K562 (cell line): ENCODE measurements around the gene CSKMT. TPM values are rescaled to one million over a fixed set of nuclear protein-coding genes. Genes with fewer than 3 reads are reported as not detected.

Source experiments
- BRF1 ChIP-seq: IDR thresholded peaks from 3 replicates; pipeline ENCODE4 v1.6.1; 2011; ENCODE audit warnings: borderline replicate concordance, mild to moderate bottlenecking; ENCODE audit not compliant: insufficient read length; ENCODE audit errors: extremely low read depth
- CCNT2 ChIP-seq: IDR thresholded peaks from 2 replicates; pipeline ENCODE4 v1.6.1; 2011; ENCODE audit warnings: borderline replicate concordance, low read depth, mild to moderate bottlenecking, moderate library complexity, mixed read lengths, low read length; ENCODE audit not compliant: insufficient read length; ENCODE audit errors: extremely low read depth
- CEBPG ChIP-seq, 3 experiments: fragments of 200-800 bp in 1 of 3; sonication (Bioruptor generic) in 1 of 3; sonication (generic) in 1 of 3; formaldehyde crosslinking in 1 of 3; IDR thresholded peaks in 2 of 3; conservative IDR thresholded peaks in 1 of 3; 2 replicates each; pipeline versions ENCODE4 v1.6.1 to v1.8.0; 2016 to 2022; ENCODE audit warnings: missing compliant biosample characterization in 2 of 3, missing genetic modification characterization in 2 of 3, mild to moderate bottlenecking in 1 of 3, missing genetic modification reagents in 1 of 3
- ELF1 ChIP-seq: fragments of 200-800 bp; sonication (Bioruptor generic); IDR thresholded peaks from 2 replicates; pipeline ENCODE4 v1.6.1; 2016; ENCODE audit warnings: missing genetic modification characterization, missing compliant biosample characterization
- GTF2E2 ChIP-seq: fragments of 200-800 bp; sonication (Bioruptor generic); IDR thresholded peaks from 2 replicates; pipeline ENCODE4 v1.6.1; 2016; ENCODE audit warnings: missing genetic modification characterization, missing compliant biosample characterization
- HNRNPLL ChIP-seq: fragments of 200-400 bp; formaldehyde crosslinking; IDR thresholded peaks from 2 replicates; pipeline ENCODE4 v1.6.1; 2017; ENCODE audit warnings: low read length, low read depth, mild to moderate bottlenecking; ENCODE audit not compliant: poor library complexity, severe bottlenecking
- JUNB ChIP-seq: fragments of 450-650 bp; formaldehyde crosslinking; conservative IDR thresholded peaks from 2 replicates; pipeline ENCODE4 v1.4.0; 2020; ENCODE audit warnings: mild to moderate bottlenecking
- JUND ChIP-seq, 2 experiments: IDR thresholded peaks; 2 replicates in 1 of 2; 3 replicates in 1 of 2; pipeline ENCODE4 v1.6.1; 2011; ENCODE audit warnings: borderline replicate concordance in 2 of 2, low read depth in 2 of 2, low read length in 2 of 2, improper control_type of control experiment in 1 of 2, missing biosample characterization in 1 of 2, missing genetic modification characterization in 1 of 2, missing genetic modification reagents in 1 of 2
- MBD2 ChIP-seq: sonication (generic); IDR thresholded peaks from 2 replicates; pipeline ENCODE4 v1.6.1; 2016; ENCODE audit warnings: low read depth, borderline replicate concordance
- MITF ChIP-seq: IDR thresholded peaks from 2 replicates; pipeline ENCODE4 v1.6.1; 2014; ENCODE audit warnings: antibody characterized with exemption
- MTA3 ChIP-seq: fragments of 450-650 bp; formaldehyde crosslinking; IDR thresholded peaks from 2 replicates; pipeline ENCODE4 v1.6.1; 2017; ENCODE audit warnings: mild to moderate bottlenecking, borderline replicate concordance
- MYBL2 ChIP-seq, 2 experiments: fragments of 450-650 bp in 1 of 2; sonication (generic) in 1 of 2; formaldehyde crosslinking in 1 of 2; IDR thresholded peaks; 2 replicates each; pipeline versions ENCODE4 v1.6.1 to v1.8.1; 2017 to 2022; ENCODE audit warnings: borderline replicate concordance in 1 of 2, inconsistent platforms in 1 of 2, low read depth in 1 of 2, mild to moderate bottlenecking in 1 of 2, missing genetic modification reagents in 1 of 2, moderate library complexity in 1 of 2
- NEUROD1 ChIP-seq: fragments of 150-350 bp; IDR thresholded peaks from 2 replicates; pipeline ENCODE4 v1.6.1; 2014; ENCODE audit warnings: borderline replicate concordance, low read length, low read depth; ENCODE audit not compliant: partially characterized antibody
- PATZ1 ChIP-seq: fragments of 250-450 bp; sonication (Bioruptor Pico); IDR thresholded peaks from 2 replicates; pipeline ENCODE4 v1.5.0; 2020; ENCODE audit warnings: mild to moderate bottlenecking, borderline replicate concordance
- PCBP1 ChIP-seq: fragments of 200-400 bp; formaldehyde crosslinking; IDR thresholded peaks from 2 replicates; pipeline ENCODE4 v1.6.1; 2018; ENCODE audit warnings: mild to moderate bottlenecking, low read depth, low read length; ENCODE audit not compliant: poor library complexity, severe bottlenecking
- RBM22 ChIP-seq: fragments of 200-400 bp; formaldehyde crosslinking; IDR thresholded peaks from 2 replicates; pipeline ENCODE4 v1.6.1; 2018; ENCODE audit warnings: low read length, low read depth; ENCODE audit not compliant: poor library complexity, severe bottlenecking
- SMAD1 ChIP-seq: fragments of 150-350 bp; IDR thresholded peaks from 2 replicates; pipeline ENCODE4 v1.6.1; 2014; ENCODE audit warnings: low read length, low read depth; ENCODE audit not compliant: partially characterized antibody
- TAL1 ChIP-seq: fragments of 450-650 bp; IDR thresholded peaks from 2 replicates; pipeline ENCODE4 v1.6.1; 2016; ENCODE audit warnings: mild to moderate bottlenecking
- TFAM ChIP-seq: fragments of 250-450 bp; sonication (Bioruptor Pico); conservative IDR thresholded peaks from 2 replicates; pipeline ENCODE4 v1.5.0; 2021; ENCODE audit warnings: mild to moderate bottlenecking, moderate library complexity
- TGIF2 ChIP-seq: sonication (generic); formaldehyde crosslinking; IDR thresholded peaks from 2 replicates; pipeline ENCODE4 v1.8.1; 2022; ENCODE audit warnings: mild to moderate bottlenecking, missing genetic modification reagents, moderate library complexity
- THRB ChIP-seq: fragments of 450-650 bp; formaldehyde crosslinking; conservative IDR thresholded peaks from 2 replicates; pipeline ENCODE4 v1.4.0; 2022; ENCODE audit warnings: mild to moderate bottlenecking, missing genetic modification characterization
- U2AF2 ChIP-seq: fragments of 200-400 bp; formaldehyde crosslinking; optimal IDR thresholded peaks from 2 replicates; pipeline ENCODE3; 2017; ENCODE audit warnings: low read depth, mild to moderate bottlenecking, low read length
- polyA plus RNA-seq, 8 experiments: library from polyadenylated mRNA; depleted of rRNA in 4 of 8; stranded (reverse) in 5 of 8; unstranded in 3 of 8; fragments of >200 nt; fragmentation: Nextera tagmentation in 2 of 8; fragmentation: Illumina TruSeq in 1 of 8; extraction: Ambion mirVana in 2 of 8; extraction: Trizol in 1 of 8; gene quantifications; 2 replicates each; pipeline versions ENCODE4 v1.2.1 to v1.2.3, GENCODE V29; 2011 to 2014; ENCODE audit warnings: inconsistent platforms in 1 of 8, missing spikeins in 1 of 8
- total RNA-seq, 7 experiments: library from RNA; depleted of rRNA in 6 of 7; stranded (reverse); fragments of >200 nt in 6 of 7; fragmentation: Illumina TruSeq in 2 of 7; extraction: Trizol in 2 of 7; gene quantifications; 2 replicates each; pipeline versions ENCODE4 v1.2.1 to v1.2.3, GENCODE V29; 2011 to 2021; ENCODE audit warnings: low replicate concordance in 1 of 7

CSKMT gene
- total and polyA plus RNA-seq, 9 of the 15 experiments (the other 6 are each of a cell fraction or from before 2014, with no cell fraction given) = 10.3 to 108 (median 27.2) TPM

GRCh38 chr11:62665075-62665598 lies at the start of gene CSKMT, which contains the start of gene C11orf98 (continued):
- TF ChIP-seq MITF = no peak
- no peak for TF ChIP-seq BRF1
- peak; percentile 91 for TF ChIP-seq PCBP1
- TF ChIP-seq PATZ1 (CRISPR knock-in tag) = peak; percentile 81; the same call in 1 of the 2 replicates
- TF ChIP-seq CEBPG (CRISPR knock-in tag; IDR thresholded peaks at IDR 0.05) = no peak
- no peak for TF ChIP-seq CEBPG (tag; conservative IDR thresholded peaks at IDR 0.05 in 1 of 2, IDR thresholded peaks at IDR 0.05 in 1 of 2)
- peak; percentile 88 for TF ChIP-seq MBD2
- TF ChIP-seq JUNB (CRISPR knock-in tag) = no peak
- no peak for TF ChIP-seq JUND (IDR thresholded peaks at IDR 0.05; ENCODE audit: borderline replicate concordance, low read depth, low read length)
- no peak for TF ChIP-seq JUND (tag; IDR thresholded peaks at IDR 0.05; ENCODE audit: borderline replicate concordance, low read depth, low read length)
- no peak for TF ChIP-seq U2AF2
- TF ChIP-seq THRB = peak; percentile 95
- TF ChIP-seq MTA3 = peak; percentile 100
- peak; percentile 97 for TF ChIP-seq SMAD1
- no peak for TF ChIP-seq TAL1
- peak; percentile 96 for TF ChIP-seq RBM22
- no peak for TF ChIP-seq TFAM (CRISPR knock-in tag)
- peak; percentile 24; the same call in 1 of the 2 replicates for TF ChIP-seq TGIF2 (CRISPR knock-in tag)
- TF ChIP-seq NEUROD1 = peak; percentile 86
- TF ChIP-seq ELF1 = peak; percentile 76
- TF ChIP-seq CCNT2 = peak; percentile 70
- TF ChIP-seq GTF2E2 (tag) = peak; percentile 99
- peak; percentile 81 for TF ChIP-seq HNRNPLL
- TF ChIP-seq MYBL2 (IDR thresholded peaks at IDR 0.05; ENCODE audit: low read depth) = no peak
- no peak for TF ChIP-seq MYBL2 (CRISPR knock-in tag; IDR thresholded peaks at IDR 0.05; ENCODE audit: borderline replicate concordance)
